ENCODE measurements around the gene RANBP3. TPM values are rescaled to one million over a fixed set of nuclear protein-coding genes. Genes with fewer than 3 reads are reported as not detected.

RANBP3 gene
- total and polyA plus RNA-seq, 2 experiments from 2014 or later = 40.2 to 98.3 TPM

DNA sequence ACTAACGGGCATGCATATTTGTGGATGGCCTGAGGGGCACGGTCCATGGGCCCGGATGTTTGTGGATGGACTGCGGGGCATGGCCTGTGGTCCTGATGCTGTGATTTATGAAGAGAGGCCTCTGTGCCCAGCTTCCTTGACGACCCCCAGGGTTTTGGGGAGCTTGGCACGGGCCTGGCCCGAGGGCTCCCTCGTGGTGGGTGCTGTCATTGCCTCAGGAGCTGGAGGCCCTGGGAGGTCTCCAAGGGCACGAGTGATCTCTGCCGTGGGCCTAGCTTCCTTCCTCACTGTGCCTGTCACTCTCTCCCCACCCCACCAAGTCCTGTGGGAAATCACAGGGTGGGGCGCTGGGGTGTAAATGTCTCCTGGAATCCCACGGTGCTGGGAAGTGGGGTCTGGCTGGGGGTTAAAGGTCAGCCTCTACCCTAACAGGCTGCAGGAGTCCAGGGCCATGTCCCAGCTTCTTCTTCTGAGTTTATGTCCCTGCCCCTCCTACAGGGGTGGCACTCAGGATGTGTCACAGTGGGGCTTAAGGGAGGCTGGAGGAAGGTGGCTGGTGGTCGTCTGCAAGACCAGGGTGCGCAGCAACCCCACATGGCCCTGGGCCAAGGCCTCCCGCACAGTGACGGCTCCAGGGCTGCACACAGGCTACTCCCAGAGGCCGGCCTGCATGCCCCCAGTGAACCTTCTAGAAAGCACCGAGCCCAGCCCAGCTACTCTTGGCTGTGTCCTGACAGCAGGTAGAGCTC lies 27.6 kb upstream of the RANBP3 start (continued):
- no peak for TF ChIP-seq EZH2phosphoT487 (IDR thresholded peaks at IDR 0.05; ENCODE audit: unreplicated experiment)
- no peak for TF ChIP-seq CTCF (conservative IDR thresholded peaks at IDR 0.05; ENCODE audit: low read depth in 2 of 2)
- no peak for TF ChIP-seq NANOG (IDR thresholded peaks at IDR 0.05; ENCODE audit: borderline replicate concordance)
- no peak for TF ChIP-seq CREB1 (CRISPR knock-in tag; IDR thresholded peaks at IDR 0.05; ENCODE audit: low read depth)
- TF ChIP-seq, protein P1, sequence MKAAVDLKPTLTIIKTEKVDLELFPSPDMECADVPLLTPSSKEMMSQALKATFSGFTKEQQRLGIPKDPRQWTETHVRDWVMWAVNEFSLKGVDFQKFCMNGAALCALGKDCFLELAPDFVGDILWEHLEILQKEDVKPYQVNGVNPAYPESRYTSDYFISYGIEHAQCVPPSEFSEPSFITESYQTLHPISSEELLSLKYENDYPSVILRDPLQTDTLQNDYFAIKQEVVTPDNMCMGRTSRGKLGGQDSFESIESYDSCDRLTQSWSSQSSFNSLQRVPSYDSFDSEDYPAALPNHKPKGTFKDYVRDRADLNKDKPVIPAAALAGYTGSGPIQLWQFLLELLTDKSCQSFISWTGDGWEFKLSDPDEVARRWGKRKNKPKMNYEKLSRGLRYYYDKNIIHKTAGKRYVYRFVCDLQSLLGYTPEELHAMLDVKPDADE (IDR thresholded peaks at IDR 0.05) = no peak
- no peak for TF ChIP-seq JUNB (IDR thresholded peaks at IDR 0.05; ENCODE audit: unreplicated experiment)
- TF ChIP-seq POLR2AphosphoS5 (IDR thresholded peaks at IDR 0.05; ENCODE audit: low read depth) = no peak

DNA sequence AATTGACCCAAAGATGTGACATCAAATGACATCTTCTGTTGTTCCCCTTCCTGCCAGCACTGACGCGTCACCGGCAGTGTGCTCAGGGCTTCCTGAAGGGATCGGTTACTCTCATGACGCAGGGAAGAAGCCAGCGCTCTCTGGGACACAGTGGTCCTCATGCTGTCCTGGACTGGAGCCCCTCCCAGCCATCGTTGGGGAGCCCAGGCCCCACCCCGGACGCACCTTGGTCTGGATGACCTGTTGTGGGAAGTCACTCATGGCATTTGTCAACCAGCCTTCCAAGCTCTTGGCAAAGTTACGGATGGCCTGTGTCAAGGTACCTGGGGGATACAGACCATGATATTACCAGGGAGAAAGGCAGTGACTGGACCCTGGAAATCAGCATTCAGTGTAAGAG lies 26.0 kb upstream of the RANBP3 start:
- peaks cover 8% of the 10 kb centered on the region for H3K27me3 Mint-ChIP-seq (ENCODE audit: insufficient read depth, low read depth, poor library complexity)
- H3K36me3 Mint-ChIP-seq (ENCODE audit: low read depth) = peaks cover 3% of the 10 kb centered on the region; the same call in 1 of the 3 replicates
- no peak overlapping the region for H3K27ac ChIP-seq (ENCODE audit: low read depth)
- H3K36me3 ChIP-seq (ENCODE audit: insufficient read depth) = no peaks in the 10 kb centered on the region
- no peak overlapping the region for H3K4me3 Mint-ChIP-seq
- no peaks in the 10 kb centered on the region for H3K9me2 ChIP-seq (ENCODE audit: insufficient read depth)
- no peaks in the 10 kb centered on the region for H3K79me2 ChIP-seq (replicated peaks; ENCODE audit: insufficient read depth)
- no peaks in the 10 kb centered on the region for H3K4me1 Mint-ChIP-seq
- DNase-seq (ENCODE audit: low spot score) (no peak), ATAC-seq (no peak)
- peaks cover 6% of the 10 kb centered on the region for H3K9me3 Mint-ChIP-seq
- no peak overlapping the region for H3K27ac Mint-ChIP-seq
- TF ChIP-seq NANOG (IDR thresholded peaks at IDR 0.05; ENCODE audit: borderline replicate concordance) (no peak), ZNF331 (CRISPR knock-in tag; IDR thresholded peaks at IDR 0.05; ENCODE audit: low read depth) (no peak), CTCF (conservative IDR thresholded peaks at IDR 0.05; ENCODE audit: low read depth in 2 of 2) (no peak), JUNB (IDR thresholded peaks at IDR 0.05; ENCODE audit: unreplicated experiment) (no peak), EZH2 (IDR thresholded peaks at IDR 0.05; ENCODE audit: low read depth, unreplicated experiment) (no peak), ZNF462 (CRISPR knock-in tag; IDR thresholded peaks at IDR 0.05) (no peak), EZH2phosphoT487 (IDR thresholded peaks at IDR 0.05; ENCODE audit: unreplicated experiment) (no peak)
- TF ChIP-seq, protein P1 (IDR thresholded peaks at IDR 0.05) = no peak
- no peak overlapping the region for H2AFZ ChIP-seq
- H3K4me3 ChIP-seq = no peak overlapping the region
- H4K20me1 ChIP-seq (replicated peaks; ENCODE audit: insufficient read depth) = no peaks in the 10 kb centered on the region
- no peaks in the 10 kb centered on the region for H3F3A ChIP-seq (replicated peaks; ENCODE audit: low read depth)
- no peaks in the 10 kb centered on the region for H3K27me3 ChIP-seq (ENCODE audit: insufficient read depth)
- no peaks in the 10 kb centered on the region for H3K4me1 ChIP-seq (ENCODE audit: insufficient read depth)
- no peak overlapping the region for H3K4me2 ChIP-seq
